WTC11 (cell line): ENCODE measurements around the gene DPYSL5. TPM values are rescaled to one million over a fixed set of nuclear protein-coding genes. Genes with fewer than 3 reads are reported as not detected.

ENCODE experiments used
- ATAC-seq: fragments of 200-7000 bp; cut with Tn5 transposase; 2 replicates; pipeline ENCODE4 v1.10.0; 2021; ENCODE audit warnings: mild to moderate bottlenecking, moderate library complexity
- CTCF ChIA-PET: fragments of 300-600 bp; sonication (Branson Sonifier 250); formaldehyde crosslinking; loops from one replicate; lab custom pipeline; 2021; ENCODE audit warnings: antibody characterized with exemption; lab: Charles Lee
- POLR2A ChIA-PET: fragments of 350-600 bp; sonication (Branson Sonifier 250); formaldehyde crosslinking; loops from one replicate; lab custom pipeline; 2021; ENCODE audit warnings: antibody characterized with exemption; lab: Charles Lee
- DNase-seq: peaks from one replicate; pipeline ENCODE4 v3.0.0; 2021; ENCODE audit warnings: low spot score
- H3K27ac Mint-ChIP-seq: 2 replicates; pipeline ENCODE4 v1.8.0; 2021; ENCODE audit warnings: mixed read lengths
- H3K27me3 Mint-ChIP-seq: 2 replicates; pipeline ENCODE4 v1.8.0; 2021; ENCODE audit warnings: low read depth, mild to moderate bottlenecking, moderate library complexity, mixed read lengths
- H3K36me3 Mint-ChIP-seq: 2 replicates; pipeline ENCODE4 v1.8.0; 2021; ENCODE audit warnings: mixed read lengths
- H3K4me1 Mint-ChIP-seq: 2 replicates; pipeline ENCODE4 v1.8.0; 2022; ENCODE audit warnings: mixed read lengths
- H3K4me3 Mint-ChIP-seq: 2 replicates; pipeline ENCODE4 v1.8.0; 2021; ENCODE audit warnings: mild to moderate bottlenecking, moderate library complexity, mixed read lengths
- H3K9me3 Mint-ChIP-seq: 2 replicates; pipeline ENCODE4 v1.8.0; 2021; ENCODE audit warnings: mixed read lengths
- ATF1 ChIP-seq: sonication (generic); formaldehyde crosslinking; IDR thresholded peaks from 2 replicates; pipeline ENCODE4 v1.8.1; 2023; ENCODE audit warnings: mild to moderate bottlenecking, moderate library complexity, missing genetic modification reagents
- ATF2 ChIP-seq: sonication (generic); formaldehyde crosslinking; IDR thresholded peaks from 2 replicates; pipeline ENCODE4 v1.8.1; 2022; ENCODE audit warnings: low read depth, missing genetic modification reagents, borderline replicate concordance
- CREM ChIP-seq: sonication (generic); formaldehyde crosslinking; IDR thresholded peaks from 2 replicates; pipeline ENCODE4 v1.8.1; 2022; ENCODE audit warnings: mild to moderate bottlenecking, missing genetic modification reagents, moderate library complexity
- ELF4 ChIP-seq: sonication (generic); formaldehyde crosslinking; IDR thresholded peaks from 2 replicates; pipeline ENCODE4 v1.8.1; 2022; ENCODE audit warnings: low read depth, mild to moderate bottlenecking, moderate library complexity, missing genetic modification reagents
- EMX1 ChIP-seq: fragments of 250-450 bp; sonication (Bioruptor Pico); IDR thresholded peaks from 2 replicates; pipeline ENCODE4 v1.8.0; 2021; ENCODE audit warnings: mild to moderate bottlenecking
- ERG ChIP-seq: fragments of 250-450 bp; sonication (Bioruptor Pico); IDR thresholded peaks from 2 replicates; pipeline ENCODE4 v1.8.0; 2021; ENCODE audit warnings: mild to moderate bottlenecking
- ESRRA ChIP-seq: sonication (generic); formaldehyde crosslinking; IDR thresholded peaks from 2 replicates; pipeline ENCODE4 v1.8.1; 2022; ENCODE audit warnings: mild to moderate bottlenecking, missing genetic modification reagents, borderline replicate concordance
- GRHL2 ChIP-seq: fragments of 250-450 bp; sonication (Bioruptor Pico); IDR thresholded peaks from 2 replicates; pipeline ENCODE4 v1.8.0; 2022; ENCODE audit warnings: mild to moderate bottlenecking, moderate library complexity; ENCODE audit not compliant: insufficient replicate concordance, severe bottlenecking
- IRF2 ChIP-seq: sonication (generic); formaldehyde crosslinking; IDR thresholded peaks from 2 replicates; pipeline ENCODE4 v1.8.0; 2022; ENCODE audit warnings: low read depth, missing genetic modification reagents, borderline replicate concordance
- JUN ChIP-seq: sonication (generic); formaldehyde crosslinking; IDR thresholded peaks from 2 replicates; pipeline ENCODE4 v1.8.0; 2023; ENCODE audit warnings: mild to moderate bottlenecking, missing genetic modification reagents
- KAT7 ChIP-seq: sonication (generic); formaldehyde crosslinking; IDR thresholded peaks from 2 replicates; pipeline ENCODE4 v1.8.1; 2023; ENCODE audit warnings: missing genetic modification reagents, mild to moderate bottlenecking, borderline replicate concordance
- MLX ChIP-seq: sonication (generic); formaldehyde crosslinking; IDR thresholded peaks from 2 replicates; pipeline ENCODE4 v1.8.1; 2023; ENCODE audit warnings: mild to moderate bottlenecking, missing genetic modification reagents, moderate library complexity
- PREB ChIP-seq: sonication (generic); formaldehyde crosslinking; IDR thresholded peaks from 2 replicates; pipeline ENCODE4 v1.8.1; 2022; ENCODE audit warnings: mild to moderate bottlenecking, missing genetic modification reagents, moderate library complexity, borderline replicate concordance
- PRRX2 ChIP-seq: fragments of 250-450 bp; sonication (Bioruptor Pico); IDR thresholded peaks from 2 replicates; pipeline ENCODE4 v1.8.0; 2021; ENCODE audit warnings: mild to moderate bottlenecking
- SMAD3 ChIP-seq: sonication (generic); formaldehyde crosslinking; IDR thresholded peaks from 2 replicates; pipeline ENCODE4 v1.8.0; 2022; ENCODE audit warnings: missing genetic modification reagents, mild to moderate bottlenecking, borderline replicate concordance
- SMAD4 ChIP-seq: sonication (generic); formaldehyde crosslinking; IDR thresholded peaks from 2 replicates; pipeline ENCODE4 v1.8.0; 2022; ENCODE audit warnings: mild to moderate bottlenecking, missing genetic modification reagents
- SP1 ChIP-seq: sonication (generic); formaldehyde crosslinking; conservative IDR thresholded peaks from 2 replicates; pipeline ENCODE4 v1.8.1; 2022; ENCODE audit warnings: missing genetic modification reagents
- TP53 ChIP-seq: sonication (generic); formaldehyde crosslinking; IDR thresholded peaks from 2 replicates; pipeline ENCODE4 v1.8.1; 2023; ENCODE audit warnings: mild to moderate bottlenecking, missing genetic modification reagents
- USF2 ChIP-seq: sonication (generic); formaldehyde crosslinking; IDR thresholded peaks from 2 replicates; pipeline ENCODE4 v1.8.1; 2023; ENCODE audit warnings: mild to moderate bottlenecking, missing genetic modification reagents, moderate library complexity
- ZBTB21 ChIP-seq: sonication (generic); formaldehyde crosslinking; IDR thresholded peaks from 2 replicates; pipeline ENCODE4 v1.8.1; 2023; ENCODE audit warnings: mild to moderate bottlenecking, missing genetic modification reagents, borderline replicate concordance
- ZNF317 ChIP-seq: sonication (generic); formaldehyde crosslinking; IDR thresholded peaks from 2 replicates; pipeline ENCODE4 v1.8.1; 2023; ENCODE audit warnings: low read depth, mild to moderate bottlenecking, moderate library complexity, missing genetic modification reagents, borderline replicate concordance
- ZNF396 ChIP-seq: fragments of 250-450 bp; sonication (Bioruptor Pico); IDR thresholded peaks from 2 replicates; pipeline ENCODE4 v1.8.0; 2021; ENCODE audit warnings: mild to moderate bottlenecking, moderate library complexity, borderline replicate concordance
- total RNA-seq: library from RNA; stranded (reverse); gene quantifications from 3 replicates; pipeline ENCODE4 v1.2.3, GENCODE V29; 2021
- TF ChIP-seq, protein P1 (sequence below): sonication (generic); formaldehyde crosslinking; IDR thresholded peaks from 2 replicates; pipeline ENCODE4 v1.8.1; 2023; ENCODE audit warnings: mild to moderate bottlenecking, missing genetic modification reagents, borderline replicate concordance
- TF ChIP-seq, protein P2 (sequence below): sonication (generic); formaldehyde crosslinking; IDR thresholded peaks from 2 replicates; pipeline ENCODE4 v1.8.0; 2022; ENCODE audit warnings: missing genetic modification reagents

DPYSL5 gene
- total RNA-seq, 1 experiment from 2014 or later: 12.1 TPM

- TF ChIP-seq IRF2 (CRISPR knock-in tag) (no peak), EMX1 (CRISPR knock-in tag) (no peak), ZNF317 (CRISPR knock-in tag) (no peak), ZBTB21 (no peak), GRHL2 (CRISPR knock-in tag) (no peak), MLX (CRISPR knock-in tag) (no peak)
These were observed 38.7 kb upstream of the DPYSL5 start (continued) for GRCh38 chr2:26809211-26809610.

GRCh38 chr2:26809876-26810577 is 37.9 kb upstream of the DPYSL5 start:
- ATAC-seq (no peak), DNase-seq (no peak)
- Mint-ChIP-seq H3K27ac (no peak overlapping the region), H3K36me3 (peaks cover 2% of the 10 kb centered on the region; the same call in 1 of the 2 replicates), H3K9me3 (peaks cover 3% of the 10 kb centered on the region), H3K4me1 (no peaks in the 10 kb centered on the region), H3K4me3 (no peak overlapping the region), H3K27me3 (peaks cover 2% of the 10 kb centered on the region)
- CTCF ChIA-PET: no interaction called here
- POLR2A ChIA-PET: no interaction called here
- TF ChIP-seq ZNF396 (CRISPR knock-in tag): no peak
- no peak for TF ChIP-seq TP53 (CRISPR knock-in tag)
- no peak for TF ChIP-seq SMAD4 (CRISPR knock-in tag)
- no peak for TF ChIP-seq PRRX2 (CRISPR knock-in tag)
- TF ChIP-seq, protein P1, sequence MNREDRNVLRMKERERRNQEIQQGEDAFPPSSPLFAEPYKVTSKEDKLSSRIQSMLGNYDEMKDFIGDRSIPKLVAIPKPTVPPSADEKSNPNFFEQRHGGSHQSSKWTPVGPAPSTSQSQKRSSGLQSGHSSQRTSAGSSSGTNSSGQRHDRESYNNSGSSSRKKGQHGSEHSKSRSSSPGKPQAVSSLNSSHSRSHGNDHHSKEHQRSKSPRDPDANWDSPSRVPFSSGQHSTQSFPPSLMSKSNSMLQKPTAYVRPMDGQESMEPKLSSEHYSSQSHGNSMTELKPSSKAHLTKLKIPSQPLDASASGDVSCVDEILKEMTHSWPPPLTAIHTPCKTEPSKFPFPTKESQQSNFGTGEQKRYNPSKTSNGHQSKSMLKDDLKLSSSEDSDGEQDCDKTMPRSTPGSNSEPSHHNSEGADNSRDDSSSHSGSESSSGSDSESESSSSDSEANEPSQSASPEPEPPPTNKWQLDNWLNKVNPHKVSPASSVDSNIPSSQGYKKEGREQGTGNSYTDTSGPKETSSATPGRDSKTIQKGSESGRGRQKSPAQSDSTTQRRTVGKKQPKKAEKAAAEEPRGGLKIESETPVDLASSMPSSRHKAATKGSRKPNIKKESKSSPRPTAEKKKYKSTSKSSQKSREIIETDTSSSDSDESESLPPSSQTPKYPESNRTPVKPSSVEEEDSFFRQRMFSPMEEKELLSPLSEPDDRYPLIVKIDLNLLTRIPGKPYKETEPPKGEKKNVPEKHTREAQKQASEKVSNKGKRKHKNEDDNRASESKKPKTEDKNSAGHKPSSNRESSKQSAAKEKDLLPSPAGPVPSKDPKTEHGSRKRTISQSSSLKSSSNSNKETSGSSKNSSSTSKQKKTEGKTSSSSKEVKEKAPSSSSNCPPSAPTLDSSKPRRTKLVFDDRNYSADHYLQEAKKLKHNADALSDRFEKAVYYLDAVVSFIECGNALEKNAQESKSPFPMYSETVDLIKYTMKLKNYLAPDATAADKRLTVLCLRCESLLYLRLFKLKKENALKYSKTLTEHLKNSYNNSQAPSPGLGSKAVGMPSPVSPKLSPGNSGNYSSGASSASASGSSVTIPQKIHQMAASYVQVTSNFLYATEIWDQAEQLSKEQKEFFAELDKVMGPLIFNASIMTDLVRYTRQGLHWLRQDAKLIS (CRISPR knock-in tag): no peak
- no peak for TF ChIP-seq ELF4
- TF ChIP-seq ATF2 (CRISPR knock-in tag): no peak
- no peak for TF ChIP-seq ESRRA
- no peak for TF ChIP-seq PREB (CRISPR knock-in tag)
- TF ChIP-seq SP1 (CRISPR knock-in tag): no peak
- TF ChIP-seq SMAD3: no peak
- TF ChIP-seq CREM: no peak
- no peak for TF ChIP-seq ATF1 (CRISPR knock-in tag)
- no peak for TF ChIP-seq JUN (CRISPR knock-in tag)
- TF ChIP-seq USF2 (CRISPR knock-in tag): no peak
- no peak for TF ChIP-seq KAT7 (CRISPR knock-in tag)
- TF ChIP-seq ERG (CRISPR knock-in tag): no peak
- TF ChIP-seq, protein P2, sequence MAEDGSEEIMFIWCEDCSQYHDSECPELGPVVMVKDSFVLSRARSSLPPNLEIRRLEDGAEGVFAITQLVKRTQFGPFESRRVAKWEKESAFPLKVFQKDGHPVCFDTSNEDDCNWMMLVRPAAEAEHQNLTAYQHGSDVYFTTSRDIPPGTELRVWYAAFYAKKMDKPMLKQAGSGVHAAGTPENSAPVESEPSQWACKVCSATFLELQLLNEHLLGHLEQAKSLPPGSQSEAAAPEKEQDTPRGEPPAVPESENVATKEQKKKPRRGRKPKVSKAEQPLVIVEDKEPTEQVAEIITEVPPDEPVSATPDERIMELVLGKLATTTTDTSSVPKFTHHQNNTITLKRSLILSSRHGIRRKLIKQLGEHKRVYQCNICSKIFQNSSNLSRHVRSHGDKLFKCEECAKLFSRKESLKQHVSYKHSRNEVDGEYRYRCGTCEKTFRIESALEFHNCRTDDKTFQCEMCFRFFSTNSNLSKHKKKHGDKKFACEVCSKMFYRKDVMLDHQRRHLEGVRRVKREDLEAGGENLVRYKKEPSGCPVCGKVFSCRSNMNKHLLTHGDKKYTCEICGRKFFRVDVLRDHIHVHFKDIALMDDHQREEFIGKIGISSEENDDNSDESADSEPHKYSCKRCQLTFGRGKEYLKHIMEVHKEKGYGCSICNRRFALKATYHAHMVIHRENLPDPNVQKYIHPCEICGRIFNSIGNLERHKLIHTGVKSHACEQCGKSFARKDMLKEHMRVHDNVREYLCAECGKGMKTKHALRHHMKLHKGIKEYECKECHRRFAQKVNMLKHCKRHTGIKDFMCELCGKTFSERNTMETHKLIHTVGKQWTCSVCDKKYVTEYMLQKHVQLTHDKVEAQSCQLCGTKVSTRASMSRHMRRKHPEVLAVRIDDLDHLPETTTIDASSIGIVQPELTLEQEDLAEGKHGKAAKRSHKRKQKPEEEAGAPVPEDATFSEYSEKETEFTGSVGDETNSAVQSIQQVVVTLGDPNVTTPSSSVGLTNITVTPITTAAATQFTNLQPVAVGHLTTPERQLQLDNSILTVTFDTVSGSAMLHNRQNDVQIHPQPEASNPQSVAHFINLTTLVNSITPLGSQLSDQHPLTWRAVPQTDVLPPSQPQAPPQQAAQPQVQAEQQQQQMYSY (CRISPR knock-in tag): no peak
